ENCODE measurements around the gene OSM. TPM values are rescaled to one million over a fixed set of nuclear protein-coding genes. Genes with fewer than 3 reads are reported as not detected.

Gene OSM
- polyA plus RNA-seq, 1 donor (not counting 4 experiments of a cell fraction or from before 2014, with no cell fraction given): not detected

DNA sequence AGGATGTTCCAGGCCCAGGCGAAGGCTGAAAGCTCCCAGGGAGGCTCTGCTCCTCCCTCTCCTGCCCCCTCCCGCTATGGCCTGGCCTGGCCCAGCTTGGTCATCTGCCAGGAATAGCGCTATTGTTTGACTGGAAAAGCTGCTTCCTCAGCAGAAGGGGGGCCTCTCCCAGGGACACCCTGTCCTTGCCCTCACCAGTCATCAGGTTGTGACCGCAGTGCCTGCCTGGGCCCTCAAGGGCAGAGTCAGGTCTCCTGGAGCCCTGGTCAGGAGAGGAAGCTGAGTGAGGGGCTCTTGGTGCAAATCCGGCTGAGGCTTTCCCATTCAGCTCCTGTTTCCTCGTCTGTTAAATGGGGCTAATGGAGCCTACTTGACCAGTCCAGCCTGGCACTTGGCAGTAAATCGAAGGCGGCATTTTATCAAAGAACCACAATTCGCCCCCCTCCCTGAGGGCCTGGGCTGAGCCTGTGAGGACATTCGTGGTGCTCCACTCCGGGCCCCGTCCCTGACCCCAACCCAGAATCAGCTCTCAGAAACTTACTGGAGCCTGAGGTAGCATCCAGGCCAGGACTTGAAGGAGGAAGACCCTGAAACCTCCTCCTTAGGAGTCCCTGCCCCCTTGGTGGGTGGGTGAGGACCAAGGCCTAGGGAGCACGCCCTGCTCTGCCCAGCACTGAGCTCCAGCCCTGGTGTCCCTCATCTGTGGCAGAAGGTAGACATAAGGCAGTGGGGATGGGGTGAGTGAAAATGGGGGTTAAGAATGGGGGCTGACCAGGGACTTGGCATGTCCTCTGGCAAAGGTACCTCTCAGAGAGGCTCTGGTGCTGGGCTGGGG, 24.6 kb upstream of the OSM start:
- no peak overlapping the region for H2AFZ ChIP-seq (ENCODE audit: control insufficient read depth, low read length)
- no peak overlapping the region for H3K9ac ChIP-seq (ENCODE audit: control insufficient read depth, extremely low read depth, insufficient read depth, low read length)
- H4K20me1 ChIP-seq (ENCODE audit: control insufficient read depth, extremely low read depth, insufficient read depth, low read length): no peaks in the 10 kb centered on the region
- peaks cover 26% of the 10 kb centered on the region for H3K4me1 ChIP-seq (ENCODE audit: control insufficient read depth, extremely low read depth, insufficient read depth, low read length)
- TF ChIP-seq CTCF (optimal IDR thresholded peaks at IDR 0.05 in 1 of 3, IDR thresholded peaks at IDR 0.05 in 1 of 3, conservative IDR thresholded peaks at IDR 0.05 in 1 of 3; ENCODE audit: extremely low read depth in 1 of 3, insufficient read depth in 2 of 3, low read length in 3 of 3) (no peak), EZH2 (IDR thresholded peaks at IDR 0.05; ENCODE audit: low read length) (no peak)
- dilution Hi-C loops (cut with MboI; ENCODE audit: extremely low pct_ligation_motif_present, low sequenced_read_pairs): no loop called here
- H3K9me1 ChIP-seq (ENCODE audit: control insufficient read depth, extremely low read depth, insufficient read depth, low read length): no peaks in the 10 kb centered on the region
- H3K79me2 ChIP-seq (ENCODE audit: control insufficient read depth, insufficient read depth, low read length): no peaks in the 10 kb centered on the region
- H3K27ac ChIP-seq (ENCODE audit: control insufficient read depth, insufficient read depth, low read length): peak overlapping the region; percentile 70
- peaks cover 28 to 30% of the 10 kb centered on the region in 2 experiments for H3K36me3 ChIP-seq (ENCODE audit: control insufficient read depth in 2 of 2, extremely low read depth in 1 of 2, insufficient read depth in 2 of 2, low read length in 2 of 2)
- FAIRE-seq: peak; percentile 32
- no peaks in the 10 kb centered on the region for H3K27me3 ChIP-seq (ENCODE audit: control insufficient read depth, extremely low read depth, insufficient read depth, low read length)
- H3K4me2 ChIP-seq (ENCODE audit: control insufficient read depth, extremely low read depth, insufficient read depth, low read depth, low read length): no peak overlapping the region
- H3K4me3 ChIP-seq (ENCODE audit: control insufficient read depth in 2 of 3, extremely low read depth in 1 of 3, insufficient read depth in 2 of 3, low read depth in 1 of 3, low read length in 3 of 3): no peak overlapping the region
- H3K9me3 ChIP-seq (ENCODE audit: control insufficient read depth, low read depth, low read length): no peaks in the 10 kb centered on the region
- DNase-seq (ENCODE audit: low read depth, low spot score): no peak

- H3K9me1 ChIP-seq (ENCODE audit: control insufficient read depth, extremely low read depth, insufficient read depth, low read length): no peaks in the 10 kb centered on the region
- H3K9me3 ChIP-seq (ENCODE audit: control insufficient read depth, low read depth, low read length): no peaks in the 10 kb centered on the region
- peak overlapping the region; percentile 51 for H3K9ac ChIP-seq (ENCODE audit: control insufficient read depth, extremely low read depth, insufficient read depth, low read length)
- TF ChIP-seq EZH2 (IDR thresholded peaks at IDR 0.05; ENCODE audit: low read length) (no peak), CTCF (optimal IDR thresholded peaks at IDR 0.05 in 1 of 3, IDR thresholded peaks at IDR 0.05 in 1 of 3, conservative IDR thresholded peaks at IDR 0.05 in 1 of 3; ENCODE audit: extremely low read depth in 1 of 3, insufficient read depth in 2 of 3, low read length in 3 of 3) (no peak)
- dilution Hi-C loops (cut with MboI; ENCODE audit: extremely low pct_ligation_motif_present, low sequenced_read_pairs): no loop called here
- peak; percentile 87 for FAIRE-seq
- H3K79me2 ChIP-seq (ENCODE audit: control insufficient read depth, insufficient read depth, low read length): no peaks in the 10 kb centered on the region
- H2AFZ ChIP-seq (ENCODE audit: control insufficient read depth, low read length): no peak overlapping the region
- H3K27me3 ChIP-seq (ENCODE audit: control insufficient read depth, extremely low read depth, insufficient read depth, low read length): no peaks in the 10 kb centered on the region
- no peaks in the 10 kb centered on the region for H4K20me1 ChIP-seq (ENCODE audit: control insufficient read depth, extremely low read depth, insufficient read depth, low read length)
- peaks cover 22 to 25% of the 10 kb centered on the region in 2 experiments for H3K36me3 ChIP-seq (ENCODE audit: control insufficient read depth in 2 of 2, extremely low read depth in 1 of 2, insufficient read depth in 2 of 2, low read length in 2 of 2)
- peak overlapping the region; percentile 90 for H3K4me2 ChIP-seq (ENCODE audit: control insufficient read depth, extremely low read depth, insufficient read depth, low read depth, low read length)
- peak overlapping the region; percentile 70 for H3K27ac ChIP-seq (ENCODE audit: control insufficient read depth, insufficient read depth, low read length)
- peak; percentile 61 for DNase-seq (ENCODE audit: low read depth, low spot score)
- peaks cover 26% of the 10 kb centered on the region for H3K4me1 ChIP-seq (ENCODE audit: control insufficient read depth, extremely low read depth, insufficient read depth, low read length)
- peak overlapping the region in 2 of 3 experiments; percentile 58 to 70 for H3K4me3 ChIP-seq (ENCODE audit: control insufficient read depth in 2 of 3, extremely low read depth in 1 of 3, insufficient read depth in 2 of 3, low read depth in 1 of 3, low read length in 3 of 3)
Observed at GRCh38 chr22:30290342-30291057, 23.8 kb upstream of the OSM start.
